Uterus (tissue), 4 donors: Measurements from ENCODE around the gene FHIP2A. TPM values are rescaled to one million over a fixed set of nuclear protein-coding genes. Genes with fewer than 3 reads are reported as not detected.
"Not testable (repeated sequence)": the region's sequence is repeated elsewhere in the genome, so short reads cannot be mapped to it uniquely, and the experiment has no call there.

Experiments used
- DNase-seq, 2 donors: peaks; one replicate each; pipeline ENCODE4 v3.0.0-alpha.2; 2019 to 2020
- H3K27ac ChIP-seq, 2 donors: fragments of 200-600 bp; sonication (generic); 1 replicate in 1 of 2; 2 replicates in 1 of 2; pipeline ENCODE4 v1.5.1; 2016 to 2018
- H3K27me3 ChIP-seq, 2 donors: fragments of 200-600 bp; sonication (generic); one replicate each; pipeline ENCODE4 v1.5.1; 2018 to 2019; ENCODE audit warnings: control low read depth in 1 of 2
- H3K36me3 ChIP-seq, 2 donors: fragments of 200-600 bp; sonication (generic); one replicate each; pipeline ENCODE4 v1.5.1; 2019; ENCODE audit warnings: control low read depth in 1 of 2
- H3K4me1 ChIP-seq, 2 donors: fragments of 200-600 bp; sonication (generic); one replicate each; pipeline ENCODE4 v1.5.1; 2018 to 2019; ENCODE audit warnings: control low read depth in 1 of 2
- H3K4me3 ChIP-seq, 2 donors: fragments of 200-600 bp; sonication (generic); 1 replicate in 1 of 2; 2 replicates in 1 of 2; pipeline ENCODE4 v1.5.1; 2018 to 2019; ENCODE audit warnings: mild to moderate bottlenecking in 1 of 2
- H3K9me3 ChIP-seq, 2 donors: fragments of 200-600 bp; sonication (generic); one replicate each; pipeline ENCODE4 v1.5.1; 2019; ENCODE audit warnings: control low read depth in 1 of 2
- CTCF ChIP-seq, 4 experiments: fragments of 200-600 bp in 2 of 4; fragments of 450-650 bp in 2 of 4; sonication (generic) in 2 of 4; IDR thresholded peaks; one replicate each; pipeline ENCODE4 v1.5.1; 2016 to 2019; ENCODE audit warnings: antibody characterized with exemption in 4 of 4, mild to moderate bottlenecking in 2 of 4, moderate library complexity in 1 of 4
- POLR2A ChIP-seq, 2 donors: fragments of 450-650 bp; IDR thresholded peaks; one replicate each; pipeline ENCODE4 v1.6.1; 2016; ENCODE audit warnings: antibody characterized with exemption in 2 of 2, mild to moderate bottlenecking in 1 of 2, moderate library complexity in 1 of 2
- intact Hi-C: fragments of 100-400 bp; cut with DNase I; formaldehyde crosslinking; loops from one replicate; pipeline ENCODE4 v1.15.1; 2023; ENCODE audit warnings: low total_unique reads
- total RNA-seq, 4 donors: library from RNA; depleted of rRNA in 3 of 4; stranded (reverse); fragments of >200 nt in 3 of 4; gene quantifications; one replicate each; pipeline versions ENCODE4 v1.1.0 to v1.2.4, GENCODE V29; 2014 to 2023
- donor health status: DM: yes; HTN: yes; CAD: no.

FHIP2A gene
- total RNA-seq, 4 donors from 2014 or later, result 22.0 to 61.5 (median 56.5) TPM

GRCh38 chr10:114837690-114838089, 16.1 kb downstream of the FHIP2A start:
- Histone ChIP-seq H3K27ac (no peak overlapping the region), H3K4me3 (no peak overlapping the region), H3K4me1 (no peaks in the 10 kb centered on the region), H3K9me3 (no peaks in the 10 kb centered on the region), H3K36me3 (no peaks in the 10 kb centered on the region), H3K27me3 (no peaks in the 10 kb centered on the region)
- TF ChIP-seq POLR2A (IDR thresholded peaks at IDR 0.05) (no peak), CTCF (IDR thresholded peaks at IDR 0.05) (no peak)
- no peak for DNase-seq
- intact Hi-C loops, result no loop called here

- Histone ChIP-seq H3K4me1 (no peaks in the 10 kb centered on the region), H3K36me3 (no peaks in the 10 kb centered on the region), H3K27ac (no peak overlapping the region), H3K9me3 (no peaks in the 10 kb centered on the region), H3K4me3 (no peak overlapping the region), H3K27me3 (no peaks in the 10 kb centered on the region)
- intact Hi-C loops, result no loop called here
- TF ChIP-seq POLR2A (IDR thresholded peaks at IDR 0.05) (no peak), CTCF (IDR thresholded peaks at IDR 0.05) (no peak)
- DNase-seq, result no peak
Observed at GRCh38 chr10:114839901-114840300, 18.3 kb downstream of the FHIP2A start.

DNA sequence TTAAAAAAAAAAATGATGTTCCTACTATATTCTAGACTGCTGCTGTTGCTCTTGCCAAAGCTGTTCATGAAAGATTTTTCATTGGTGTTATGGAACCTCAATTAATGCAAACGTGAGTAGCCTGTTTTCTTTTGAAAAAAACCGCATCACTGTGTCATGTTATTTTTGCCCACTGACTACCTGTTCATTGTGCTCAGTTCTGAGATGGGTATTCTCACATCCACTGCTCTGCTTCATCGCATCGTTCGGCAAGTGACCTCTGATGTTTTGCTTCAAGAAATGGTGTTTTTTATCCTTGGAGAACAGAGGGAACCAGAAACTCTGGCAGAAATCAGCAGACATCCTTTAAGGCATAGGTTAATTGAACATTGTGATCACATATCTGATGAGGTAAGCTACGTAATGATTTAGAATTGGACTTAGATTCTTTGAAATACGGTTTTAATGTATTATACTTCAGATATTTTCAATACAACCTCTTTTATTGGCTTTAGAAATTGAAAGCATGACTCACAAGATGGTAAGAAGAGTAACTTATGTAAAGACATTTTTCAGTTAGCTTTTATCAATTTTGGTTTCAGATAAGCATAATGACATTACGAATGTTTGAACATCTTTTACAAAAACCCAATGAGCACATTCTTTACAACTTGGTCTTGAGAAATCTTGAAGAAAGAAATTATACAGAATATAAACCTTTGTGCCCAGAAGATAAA, 24.6 kb downstream of the FHIP2A start:
- H3K36me3 ChIP-seq, result no peaks in the 10 kb centered on the region
- no peaks in the 10 kb centered on the region for H3K27me3 ChIP-seq
- H3K9me3 ChIP-seq, result no peaks in the 10 kb centered on the region
- DNase-seq, result no peak
- intact Hi-C loops, result no loop called here
- H3K27ac ChIP-seq, result no peak overlapping the region
- TF ChIP-seq CTCF (IDR thresholded peaks at IDR 0.05), result no peak
- no peak for TF ChIP-seq POLR2A (IDR thresholded peaks at IDR 0.05)
- no peaks in the 10 kb centered on the region for H3K4me1 ChIP-seq
- no peak overlapping the region for H3K4me3 ChIP-seq

DNA sequence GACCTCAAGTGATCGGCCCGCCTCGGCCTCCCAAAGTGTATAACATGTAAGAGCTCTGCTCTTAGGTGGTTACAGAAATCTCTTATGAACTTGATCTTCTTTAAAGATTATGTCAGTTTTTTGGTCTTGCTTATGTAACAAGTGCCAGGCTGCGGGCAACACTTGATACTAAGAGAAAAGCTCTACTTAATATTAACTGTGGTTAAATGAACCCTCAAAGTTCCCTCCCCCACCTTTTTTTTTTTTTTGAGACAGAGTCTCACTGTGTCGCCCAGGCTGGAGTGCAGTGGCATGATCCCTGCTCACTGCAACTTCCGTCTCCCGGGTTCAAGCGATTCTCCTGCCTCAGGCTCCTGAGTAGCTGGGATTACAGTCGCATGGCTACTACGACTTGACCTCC, 25.9 kb downstream of the FHIP2A start:
- H3K9me3 ChIP-seq, H3K4me3 ChIP-seq, intact Hi-C loops, DNase-seq, H3K27ac ChIP-seq, H3K27me3 ChIP-seq, H3K4me1 ChIP-seq, H3K36me3 ChIP-seq: not testable (repeated sequence)

- no peaks in the 10 kb centered on the region for H3K36me3 ChIP-seq
- DNase-seq, result no peak
Observed at GRCh38 chr10:114849674-114850073, 28.1 kb downstream of the FHIP2A start.

More at GRCh38 chr10:114849674-114850073, 28.1 kb downstream of the FHIP2A start:
- Histone ChIP-seq H3K9me3 (no peaks in the 10 kb centered on the region), H3K4me1 (no peaks in the 10 kb centered on the region), H3K27me3 (no peaks in the 10 kb centered on the region), H3K27ac (no peak overlapping the region), H3K4me3 (no peak overlapping the region)
- intact Hi-C loops, result no loop called here
- TF ChIP-seq CTCF (IDR thresholded peaks at IDR 0.05) (no peak), POLR2A (IDR thresholded peaks at IDR 0.05) (no peak)
